HEK293 (cell line): ENCODE data around the gene EXTL1.

Experiments
- CTCF ChIA-PET: fragments of 350-600 bp; formaldehyde crosslinking; extraction: SDS; loops from one replicate; lab custom pipeline; 2021; ENCODE audit warnings: antibody characterized with exemption; lab: Yijun Ruan, JAX
- POLR2A ChIA-PET: fragments of 300-600 bp; formaldehyde crosslinking; extraction: SDS; loops from one replicate; lab custom pipeline; 2020; ENCODE audit warnings: antibody characterized with exemption, inconsistent platforms; lab: Yijun Ruan, JAX
- H3K27ac ChIP-seq: fragments of 200-500 bp; sonication (Bioruptor generic); 2 replicates; pipeline ENCODE4 v1.5.1; 2014; ENCODE audit warnings: low read depth, low read length, control low read depth, inconsistent platforms; ENCODE audit errors: extremely low read depth
- H3K36me3 ChIP-seq, 2 experiments: fragments of 200-500 bp in 1 of 2; sonication (Bioruptor generic) in 1 of 2; 1 replicate in 1 of 2; 2 replicates in 1 of 2; pipeline ENCODE4 v1.5.1; 2014 to 2017; ENCODE audit warnings: inconsistent platforms in 2 of 2, low read length in 2 of 2; ENCODE audit not compliant: control insufficient read depth in 2 of 2, insufficient read depth in 1 of 2
- H3K4me1 ChIP-seq: fragments of 200-500 bp; sonication (Bioruptor generic); 2 replicates; pipeline ENCODE4 v1.5.1; 2014; ENCODE audit warnings: mild to moderate bottlenecking, low read length, inconsistent platforms; ENCODE audit not compliant: control insufficient read depth, insufficient read depth
- H3K4me3 ChIP-seq: 2 replicates; pipeline ENCODE4 v1.5.1; 2011; ENCODE audit warnings: low read depth, mild to moderate bottlenecking, control low read depth, low read length, moderate library complexity
- H3K9me3 ChIP-seq: fragments of 200-500 bp; sonication (Bioruptor generic); 2 replicates; pipeline ENCODE4 v1.5.1; 2014; ENCODE audit warnings: low read depth, low read length, inconsistent platforms; ENCODE audit not compliant: control insufficient read depth, insufficient read depth
- EGR2 ChIP-seq: fragments of 450-650 bp; formaldehyde crosslinking; IDR thresholded peaks from 2 replicates; pipeline ENCODE4 v1.5.1; 2016; ENCODE audit warnings: low read depth, missing biosample characterization, missing genetic modification characterization
- GLIS2 ChIP-seq: fragments of 450-650 bp; formaldehyde crosslinking; IDR thresholded peaks from 2 replicates; pipeline ENCODE4 v1.5.1; 2016; ENCODE audit warnings: missing biosample characterization, missing genetic modification characterization
- HOXA7 ChIP-seq: sonication (generic); formaldehyde crosslinking; IDR thresholded peaks from 2 replicates; pipeline ENCODE4 v1.8.1; 2022; ENCODE audit warnings: missing genetic modification reagents, borderline replicate concordance
- HOXD13 ChIP-seq: sonication (generic); formaldehyde crosslinking; IDR thresholded peaks from 2 replicates; pipeline ENCODE4 v1.8.0; 2022; ENCODE audit warnings: missing genetic modification reagents, borderline replicate concordance
- PRDM10 ChIP-seq: fragments of 450-650 bp; formaldehyde crosslinking; IDR thresholded peaks from 2 replicates; pipeline ENCODE4 v1.5.1; 2016; ENCODE audit warnings: missing biosample characterization, missing genetic modification characterization
- SCRT2 ChIP-seq: fragments of 450-650 bp; formaldehyde crosslinking; IDR thresholded peaks from 2 replicates; pipeline ENCODE4 v1.5.1; 2016; ENCODE audit warnings: missing biosample characterization, missing genetic modification characterization
- ZBTB17 ChIP-seq: fragments of 450-650 bp; formaldehyde crosslinking; IDR thresholded peaks from 2 replicates; pipeline ENCODE4 v1.5.1; 2016; ENCODE audit warnings: missing biosample characterization, missing genetic modification characterization
- ZFHX2 ChIP-seq: fragments of 450-650 bp; formaldehyde crosslinking; conservative IDR thresholded peaks from 2 replicates; pipeline ENCODE4 v1.5.1; 2016; ENCODE audit warnings: missing biosample characterization, missing genetic modification characterization
- ZFP3 ChIP-seq: fragments of 450-650 bp; formaldehyde crosslinking; IDR thresholded peaks from 2 replicates; pipeline ENCODE4 v1.5.1; 2016; ENCODE audit warnings: low read depth, missing biosample characterization, missing genetic modification characterization
- ZIC2 ChIP-seq: fragments of 450-650 bp; formaldehyde crosslinking; IDR thresholded peaks from 2 replicates; pipeline ENCODE4 v1.5.1; 2016; ENCODE audit warnings: missing biosample characterization, missing genetic modification characterization
- ZNF10 ChIP-seq: fragments of 450-650 bp; formaldehyde crosslinking; IDR thresholded peaks from 2 replicates; pipeline ENCODE4 v1.5.1; 2017; ENCODE audit warnings: missing biosample characterization, missing genetic modification characterization
- ZNF146 ChIP-seq: fragments of 450-650 bp; formaldehyde crosslinking; IDR thresholded peaks from 2 replicates; pipeline ENCODE4 v1.5.1; 2016; ENCODE audit warnings: missing biosample characterization, missing genetic modification characterization
- ZNF157 ChIP-seq: fragments of 450-650 bp; formaldehyde crosslinking; IDR thresholded peaks from 2 replicates; pipeline ENCODE4 v1.5.1; 2016; ENCODE audit warnings: missing biosample characterization, missing genetic modification characterization
- ZNF184 ChIP-seq: fragments of 450-650 bp; IDR thresholded peaks from 2 replicates; pipeline ENCODE4 v1.5.1; 2018; ENCODE audit warnings: missing biosample characterization, mild to moderate bottlenecking, missing genetic modification characterization
- ZNF311 ChIP-seq: fragments of 450-650 bp; formaldehyde crosslinking; IDR thresholded peaks from 2 replicates; pipeline ENCODE4 v1.5.1; 2017; ENCODE audit warnings: missing biosample characterization, missing genetic modification characterization, borderline replicate concordance
- ZNF341 ChIP-seq: fragments of 450-650 bp; formaldehyde crosslinking; IDR thresholded peaks from 2 replicates; pipeline ENCODE4; 2016; ENCODE audit warnings: low read depth, missing biosample characterization, missing genetic modification characterization
- ZNF561 ChIP-seq: fragments of 450-650 bp; IDR thresholded peaks from 2 replicates; pipeline ENCODE4 v1.5.1; 2018; ENCODE audit warnings: missing biosample characterization, missing genetic modification characterization, borderline replicate concordance
- ZSCAN18 ChIP-seq: fragments of 450-650 bp; formaldehyde crosslinking; IDR thresholded peaks from 2 replicates; pipeline ENCODE4 v1.5.1; 2016; ENCODE audit warnings: missing biosample characterization, missing genetic modification characterization

The EXTL1 gene

GRCh38 chr1:26020330-26020768 lies 1.2 kb upstream of the EXTL1 start:
- ChIA-PET POLR2A (no interaction called here), CTCF (interaction anchor here (0.8 to 1.3 kb wide), 3 partner anchors 16 to 124 kb away, joined by 3 to 4 read pairs (median 4); no protein-coding TSS in a partner anchor)
- TF ChIP-seq ZFHX2 (tag by site-specific recombination), result peak; percentile 50
- no peak for TF ChIP-seq ZNF311 (tag by site-specific recombination)
- TF ChIP-seq EGR2 (tag by site-specific recombination), result peak; percentile 43; the same call in 1 of the 2 replicates
- TF ChIP-seq GLIS2 (tag by site-specific recombination), result no peak
- TF ChIP-seq ZBTB17 (tag by site-specific recombination), result peak; percentile 52; the same call in 1 of the 2 replicates
- TF ChIP-seq ZNF184 (tag by site-specific recombination), result no peak
- no peak for TF ChIP-seq ZSCAN18
- no peak for TF ChIP-seq ZNF561 (tag by site-specific recombination)
- Histone ChIP-seq H3K36me3 (no peaks in the 10 kb centered on the region), H3K4me3 (no peak overlapping the region), H3K9me3 (no peaks in the 10 kb centered on the region), H3K4me1 (no peaks in the 10 kb centered on the region), H3K27ac (no peak overlapping the region)

GRCh38 chr1:26020941-26021646 lies 481 bp upstream of the EXTL1 start:
- H3K4me1 ChIP-seq, result no peaks in the 10 kb centered on the region
- no peak for TF ChIP-seq ZNF146 (tag by site-specific recombination)
- no peak for TF ChIP-seq HOXA7 (CRISPR knock-in tag)
- no peak for TF ChIP-seq ZNF157 (tag by site-specific recombination)
- 0 out of 2 replicates have a peak, but pooled peaks have one; percentile 21 for TF ChIP-seq SCRT2 (tag by site-specific recombination)
- TF ChIP-seq HOXD13 (CRISPR knock-in tag), result no peak
- CTCF ChIA-PET, result interaction anchor here (0.6 to 1.3 kb wide), 4 partner anchors 14 to 126 kb away, joined by 3 to 4 read pairs (median 4); no protein-coding TSS in a partner anchor

GRCh38 chr1:26022404-26022779 lies 817 bp downstream of the EXTL1 start:
- no peaks in the 10 kb centered on the region for H3K36me3 ChIP-seq
- H3K9me3 ChIP-seq, result no peaks in the 10 kb centered on the region
- no peak overlapping the region for H3K4me3 ChIP-seq
- H3K27ac ChIP-seq, result no peak overlapping the region
- no peak for TF ChIP-seq ZNF184 (tag by site-specific recombination)
- no peak for TF ChIP-seq ZNF341 (tag by site-specific recombination)
- TF ChIP-seq PRDM10 (tag by site-specific recombination), result no peak
- TF ChIP-seq ZFP3 (tag by site-specific recombination), result no peak
- TF ChIP-seq ZNF10 (tag by site-specific recombination), result no peak
- TF ChIP-seq ZIC2 (tag by site-specific recombination), result peak; percentile 47; the same call in 1 of the 2 replicates
- TF ChIP-seq, all 188 proteins: peak for 1
- no peaks in the 10 kb centered on the region for H3K4me1 ChIP-seq
- ChIA-PET POLR2A (no interaction called here), CTCF (interaction anchor here (0.9 to 1.7 kb wide), 3 partner anchors 8 to 127 kb away, joined by 3 to 7 read pairs (median 3); no protein-coding TSS in a partner anchor)

More at GRCh38 chr1:26020941-26021646, 481 bp upstream of the EXTL1 start:
- Histone ChIP-seq H3K36me3 (no peaks in the 10 kb centered on the region), H3K27ac (no peak overlapping the region), H3K9me3 (no peaks in the 10 kb centered on the region), H3K4me3 (no peak overlapping the region)
- POLR2A ChIA-PET, result no interaction called here
